HG03064 (cell line): ENCODE data around the gene PHACTR2.

ENCODE experiments used
- ATAC-seq: cut with Tn5 transposase; IDR thresholded peaks from one replicate; pipeline ENCODE4 v1.9.1; 2021; ENCODE audit warnings: low read depth; ENCODE audit not compliant: unreplicated experiment

PHACTR2 gene

DNA sequence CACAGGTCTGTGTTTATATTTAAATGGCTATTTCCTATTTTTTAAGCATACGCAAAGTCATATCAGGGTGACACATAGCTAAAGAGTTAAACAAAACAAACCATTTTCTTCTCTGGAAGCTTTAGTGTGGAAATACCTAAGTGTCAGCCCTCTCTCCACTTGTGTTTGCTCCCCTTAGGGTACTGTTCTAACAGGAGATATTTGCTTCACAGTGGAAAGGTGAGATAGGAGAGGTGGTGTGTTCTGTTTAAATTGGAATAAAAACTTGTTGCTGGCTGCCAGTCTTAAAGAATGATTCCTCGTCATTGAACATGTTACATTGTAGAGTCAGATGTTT, 18.9 kb downstream of the PHACTR2 start:
- no peak for ATAC-seq

DNA sequence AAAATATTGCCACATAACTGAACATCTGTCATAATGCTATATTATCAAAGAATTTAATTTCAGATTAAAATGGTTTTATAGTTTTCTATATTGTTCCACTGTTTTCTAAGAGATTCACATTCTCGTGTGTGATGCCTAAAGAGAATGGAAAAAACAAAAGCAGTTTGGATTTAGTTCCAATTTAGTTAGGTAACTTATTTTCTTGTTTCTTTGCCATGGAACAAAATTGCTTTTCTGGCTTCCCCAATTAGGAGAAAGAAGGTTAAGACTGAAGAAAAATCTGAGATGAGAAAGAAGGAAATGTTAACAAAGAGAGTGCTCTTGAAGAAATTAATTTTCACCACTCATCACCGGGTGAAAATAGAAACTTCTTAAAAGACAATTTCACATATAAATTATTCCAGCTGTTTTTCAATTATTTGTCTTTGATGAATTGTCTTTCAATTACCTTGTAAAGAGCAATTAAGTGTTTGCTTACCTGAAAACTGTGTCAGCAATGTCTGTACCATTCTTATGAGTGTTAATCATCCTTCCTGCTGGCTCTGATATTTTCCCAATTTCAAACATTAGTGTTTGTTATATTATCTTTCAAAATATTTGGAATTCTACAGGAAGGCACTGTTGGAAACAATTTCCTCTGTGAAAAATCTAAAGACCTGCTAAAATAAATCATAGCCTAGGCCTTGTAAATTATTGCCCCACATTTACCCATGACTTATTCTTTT, 19.5 kb downstream of the PHACTR2 start:
- no peak for ATAC-seq

DNA sequence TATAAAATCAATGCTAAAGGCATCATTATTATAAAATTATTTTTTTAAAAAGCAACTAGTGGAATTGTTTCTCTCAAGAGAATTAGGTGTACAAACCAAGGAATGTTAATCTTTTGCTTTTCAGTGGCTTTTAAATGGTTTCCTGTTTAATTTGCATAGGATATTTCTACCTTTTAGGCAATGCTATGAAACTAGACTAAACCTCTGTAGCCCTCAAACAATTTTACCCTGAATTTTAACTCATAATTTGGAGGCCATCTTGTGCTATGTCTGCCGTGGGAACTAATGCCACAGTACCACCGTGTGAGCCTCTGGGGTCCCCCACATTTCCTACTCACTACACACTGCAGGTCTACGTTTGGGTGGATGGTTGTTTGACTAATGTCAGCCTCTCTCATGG, 20.6 kb downstream of the PHACTR2 start:
- ATAC-seq, result no peak

DNA sequence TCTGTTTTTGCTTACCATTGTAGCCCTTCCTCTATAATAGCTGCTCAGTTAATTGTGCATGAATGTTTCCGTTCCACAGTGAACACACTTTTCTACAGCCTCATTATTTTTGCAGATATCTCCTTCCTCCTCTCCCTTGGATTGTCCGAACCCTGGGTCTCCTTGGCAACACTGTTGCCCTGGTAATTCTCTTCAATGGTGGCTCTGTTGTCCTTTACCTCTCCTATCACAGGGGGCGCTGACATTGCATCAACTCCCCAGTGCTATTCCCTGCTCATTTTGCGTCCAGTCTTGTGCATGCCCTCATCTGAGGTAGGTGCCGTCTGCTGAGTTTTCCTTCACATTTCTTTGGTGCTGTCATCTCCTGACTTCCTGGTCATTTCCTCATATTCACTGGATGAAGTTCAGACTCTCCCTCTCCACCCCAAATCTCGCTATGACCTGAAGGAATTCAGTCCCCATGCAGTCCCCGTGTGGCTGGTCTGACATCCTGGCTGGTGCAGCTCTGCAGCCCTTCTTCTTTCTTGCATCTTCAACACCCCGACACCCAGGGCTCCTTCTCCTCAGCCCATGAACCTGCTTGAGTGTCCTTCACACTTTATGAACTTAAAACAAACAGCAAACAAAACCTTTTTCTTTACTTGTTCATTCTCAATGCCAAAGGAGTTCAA, 21.1 kb downstream of the PHACTR2 start:
- no peak for ATAC-seq

DNA sequence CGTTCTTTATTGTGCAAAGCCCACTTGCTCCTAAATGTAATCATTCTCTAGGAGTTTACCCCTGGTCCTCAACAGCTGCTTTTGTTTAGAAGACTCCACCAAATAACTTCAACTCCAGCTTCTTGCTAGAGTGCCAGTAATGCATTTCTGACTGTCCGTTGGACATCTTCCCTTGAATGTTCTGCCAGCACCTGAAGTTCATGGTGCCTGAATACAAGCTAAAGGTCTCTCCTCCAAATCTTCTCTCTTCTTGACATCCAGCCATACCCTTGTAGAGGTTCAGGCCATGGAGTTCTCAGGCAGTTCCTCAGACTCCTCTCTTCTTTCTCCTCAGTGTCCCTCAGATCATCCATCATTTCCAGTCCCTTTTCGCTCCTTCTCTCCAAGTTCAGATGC, 21.7 kb downstream of the PHACTR2 start:
- no peak for ATAC-seq

DNA sequence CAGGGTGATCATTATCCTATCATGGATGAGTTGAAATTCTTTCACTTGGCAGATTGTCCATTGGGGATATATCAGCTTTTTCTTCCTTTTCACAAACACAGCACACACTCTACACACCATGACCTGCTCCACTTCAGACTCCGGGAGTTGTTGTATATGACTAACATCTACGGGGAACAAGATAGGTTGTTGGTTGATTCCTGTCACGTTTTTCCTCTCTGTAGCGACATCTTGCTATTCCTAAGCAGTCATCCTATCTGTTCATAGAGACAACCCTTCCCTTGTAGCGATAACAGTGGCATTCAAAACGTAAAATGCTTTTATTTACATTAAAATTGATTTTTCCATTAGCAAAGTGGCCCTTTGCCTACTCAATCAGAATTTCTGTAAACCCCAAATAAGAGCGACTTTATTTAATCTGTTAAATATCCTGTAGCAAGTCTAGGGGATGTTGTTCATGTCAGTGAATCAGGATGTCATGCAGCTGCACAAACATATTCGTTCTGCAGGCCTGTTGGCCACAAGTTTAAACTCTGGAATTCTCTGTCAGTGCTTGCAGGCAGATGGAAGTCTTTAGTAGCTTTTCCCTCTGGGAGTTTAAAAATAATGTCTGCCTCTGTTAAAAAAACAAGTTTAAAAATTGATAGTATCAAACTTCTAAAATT, 23.1 kb downstream of the PHACTR2 start:
- ATAC-seq, result no peak

DNA sequence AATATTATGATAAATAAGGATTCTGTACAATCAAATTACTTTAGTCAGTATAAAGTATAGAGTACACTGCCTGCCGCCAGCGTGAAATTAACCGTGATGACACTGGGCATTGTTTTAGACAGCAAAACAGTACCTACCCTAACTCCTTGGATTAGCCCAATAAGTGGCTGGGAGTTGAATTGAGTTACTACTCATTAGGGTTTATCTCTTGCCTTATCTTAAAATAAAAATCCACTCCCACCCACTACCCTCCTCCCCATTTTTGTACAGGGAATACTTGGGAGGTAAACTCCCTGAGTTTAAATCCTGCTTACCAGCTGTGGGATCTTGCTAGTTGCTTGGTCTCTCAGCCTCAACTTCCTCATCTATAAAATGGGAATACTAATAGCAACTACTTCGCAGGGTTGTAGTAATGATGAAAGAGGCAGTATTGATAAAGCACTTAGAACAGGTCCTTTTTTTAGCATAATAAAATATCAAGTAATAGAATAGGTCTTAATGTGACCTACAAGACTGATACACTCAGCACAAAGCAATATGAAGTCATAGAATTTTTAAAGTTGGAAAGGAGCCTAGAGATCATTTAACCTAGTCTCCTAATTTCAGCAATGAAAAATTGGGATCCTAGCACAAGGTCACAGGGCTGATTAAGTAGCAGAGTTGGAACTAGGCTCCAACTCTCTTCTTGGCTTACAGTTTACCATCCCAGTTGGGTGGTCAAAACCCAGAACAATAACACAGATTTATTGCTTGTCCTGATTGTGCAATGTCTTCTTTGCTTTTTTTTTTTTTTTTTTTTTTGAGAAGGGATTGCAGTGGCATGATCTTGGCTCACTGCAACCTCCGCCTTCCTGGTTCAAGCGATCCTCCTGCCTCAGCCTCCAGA, 23.8 kb downstream of the PHACTR2 start:
- no peak for ATAC-seq

DNA sequence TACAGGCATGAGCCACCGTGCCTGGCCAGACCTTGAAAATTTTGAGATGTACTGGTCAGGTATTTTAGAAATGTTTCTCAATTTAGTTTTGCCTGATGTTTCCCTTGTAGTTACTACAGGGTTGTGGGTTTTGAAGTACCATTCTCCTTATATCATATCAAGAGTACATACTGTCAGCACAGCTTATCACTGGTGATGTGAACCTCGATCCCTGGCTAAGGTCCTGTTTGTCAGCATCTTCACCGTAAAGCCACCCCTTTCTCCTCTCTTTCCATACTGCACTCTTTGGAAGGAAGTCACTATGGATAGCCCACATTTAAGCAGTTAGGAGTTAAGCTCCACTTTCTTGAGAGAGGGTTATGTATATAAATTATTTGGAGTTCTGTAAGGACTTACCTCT, 27.8 kb downstream of the PHACTR2 start:
- no peak for ATAC-seq

DNA sequence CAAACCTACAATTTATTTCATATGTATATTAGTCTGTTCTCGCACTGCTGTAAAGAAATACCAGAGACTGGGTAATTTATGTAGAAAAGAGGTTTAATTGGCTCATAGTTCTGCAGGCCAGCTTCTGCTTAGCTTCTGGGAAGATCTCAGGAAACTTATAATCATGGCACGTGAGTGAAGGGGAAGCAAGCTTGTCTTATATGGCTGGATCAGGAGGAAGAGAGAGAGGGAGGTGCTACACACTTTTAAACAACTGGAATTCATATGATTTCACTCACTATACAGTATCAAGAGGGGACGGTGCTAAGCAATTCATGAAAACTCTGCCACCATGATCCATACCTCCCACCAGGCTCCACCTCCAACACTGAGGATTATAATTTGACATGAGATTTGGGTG, 29.9 kb downstream of the PHACTR2 start:
- no peak for ATAC-seq

DNA sequence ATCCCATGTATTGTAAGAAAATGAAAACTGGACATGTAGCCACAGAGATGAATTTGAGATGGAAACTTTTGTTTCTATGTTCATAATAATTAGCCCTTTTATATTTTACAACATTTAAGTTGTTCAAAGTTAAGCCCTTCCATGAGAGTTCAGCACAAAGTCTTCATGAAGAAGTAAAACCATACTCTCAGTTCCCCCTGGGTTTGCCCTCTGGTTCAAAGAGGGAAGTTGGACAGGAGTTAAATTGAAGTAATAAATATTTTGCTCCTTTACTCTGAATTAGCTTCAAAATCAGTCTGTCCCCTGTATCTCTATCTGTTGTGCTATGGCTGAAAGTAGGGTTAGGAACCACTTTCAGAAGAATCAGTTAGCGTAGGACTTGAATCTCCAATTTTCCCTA, 31.1 kb downstream of the PHACTR2 start:
- ATAC-seq, result no peak

DNA sequence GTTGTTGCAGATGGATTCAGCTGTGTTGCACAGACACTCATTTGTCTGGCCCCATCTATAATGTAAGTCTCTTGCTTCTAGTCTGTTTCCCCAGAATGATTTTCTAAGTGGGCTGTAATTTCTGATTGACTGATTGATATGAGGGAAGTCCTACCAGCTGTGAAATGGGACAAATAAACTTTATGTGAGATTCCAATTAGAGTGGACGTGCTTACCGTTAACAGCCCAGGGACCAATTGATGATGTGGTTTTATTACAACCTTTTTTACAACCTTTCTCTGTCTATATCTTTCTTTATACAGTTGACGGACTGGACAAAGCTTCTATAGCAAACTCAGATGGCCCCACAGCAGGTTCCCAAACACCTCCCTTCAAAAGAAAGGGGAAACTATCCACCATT, 33.9 kb downstream of the PHACTR2 start:
- ATAC-seq, result no peak

DNA sequence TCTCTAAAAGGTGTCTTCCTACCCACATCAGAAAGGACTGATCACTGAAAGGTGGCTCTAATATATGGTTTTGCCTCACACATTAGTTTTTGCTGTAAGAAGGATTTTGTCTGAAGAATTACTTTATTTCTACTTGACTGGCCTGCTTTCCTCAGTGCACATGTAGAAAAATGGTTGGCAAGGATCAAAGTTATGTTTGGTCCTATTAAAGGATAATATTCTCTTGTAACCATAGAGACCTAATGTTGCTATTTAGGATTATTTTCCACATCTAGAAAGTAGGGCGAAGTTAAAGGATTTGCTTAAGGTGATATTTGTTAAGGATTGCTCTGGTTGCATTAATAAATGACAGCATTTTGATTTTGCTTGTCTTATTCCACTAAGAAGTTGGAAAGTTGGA, 40.7 kb downstream of the PHACTR2 start:
- no peak for ATAC-seq

DNA sequence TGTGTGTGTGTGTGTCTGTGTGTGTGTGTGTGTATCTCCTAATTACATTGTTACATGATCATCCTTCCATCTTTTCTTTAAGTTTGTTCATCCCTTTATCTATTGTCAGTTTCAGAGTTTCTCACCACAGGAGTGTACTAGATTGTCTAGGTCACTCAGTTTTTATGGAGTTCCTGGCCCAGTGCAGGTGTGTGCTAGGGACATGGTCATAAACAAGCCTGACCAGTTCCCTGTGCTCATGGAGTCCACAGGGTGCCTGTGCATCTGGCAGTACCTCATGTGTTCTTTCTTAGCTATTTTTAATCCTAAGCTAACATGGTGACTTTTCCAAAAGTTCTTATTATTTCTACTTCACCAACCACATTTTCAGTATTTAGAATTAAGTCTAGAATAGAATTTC, 43.9 kb downstream of the PHACTR2 start:
- no peak for ATAC-seq

DNA sequence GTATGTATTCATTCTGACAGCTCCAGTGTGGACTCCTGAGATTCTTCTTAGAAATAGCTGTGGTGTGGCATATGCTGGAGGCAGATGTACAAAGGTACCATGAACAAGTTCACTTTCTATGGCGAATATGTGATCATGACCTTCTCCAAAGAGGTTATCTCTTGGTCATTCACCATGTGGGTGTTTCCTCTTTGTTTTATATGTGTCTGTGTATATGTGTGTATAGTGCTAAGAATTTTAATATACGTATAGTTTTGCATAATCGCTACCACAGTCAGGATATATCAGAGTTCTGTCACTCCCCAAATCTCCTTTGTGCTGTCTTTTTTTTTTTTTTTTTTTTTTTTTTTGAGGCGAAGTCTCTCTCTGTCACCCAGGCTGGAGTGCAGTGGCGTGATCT, 47.1 kb downstream of the PHACTR2 start:
- no peak for ATAC-seq

DNA sequence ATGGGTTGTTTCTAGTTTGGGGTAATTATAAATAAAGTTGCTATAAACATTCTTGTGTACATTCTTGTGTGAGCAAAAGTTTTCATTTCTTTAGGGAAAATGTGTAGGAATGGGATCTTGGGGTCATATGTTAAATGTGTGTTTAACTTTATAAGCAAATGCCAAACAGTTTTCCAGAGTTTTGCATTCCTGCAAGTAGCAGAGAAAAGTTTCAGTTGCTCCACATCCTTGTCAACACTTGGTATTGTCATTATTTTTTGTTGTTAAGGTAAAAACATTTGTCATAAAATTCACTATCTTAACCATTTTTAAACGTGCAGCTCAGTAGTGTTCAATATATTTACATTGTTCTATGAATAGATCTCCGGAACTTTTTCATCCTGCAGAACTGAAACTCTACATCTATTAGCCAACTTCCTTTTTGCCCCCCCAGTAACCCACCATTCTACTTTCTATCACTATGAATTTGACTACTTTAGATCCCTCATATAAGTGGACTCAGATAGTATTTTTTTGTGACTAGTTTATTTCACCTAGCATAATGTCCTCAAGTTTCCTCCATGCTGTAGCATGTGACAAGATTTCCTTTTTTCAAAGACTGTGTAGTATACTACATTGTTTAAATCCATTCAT, 48.4 kb downstream of the PHACTR2 start:
- ATAC-seq, result no peak

DNA sequence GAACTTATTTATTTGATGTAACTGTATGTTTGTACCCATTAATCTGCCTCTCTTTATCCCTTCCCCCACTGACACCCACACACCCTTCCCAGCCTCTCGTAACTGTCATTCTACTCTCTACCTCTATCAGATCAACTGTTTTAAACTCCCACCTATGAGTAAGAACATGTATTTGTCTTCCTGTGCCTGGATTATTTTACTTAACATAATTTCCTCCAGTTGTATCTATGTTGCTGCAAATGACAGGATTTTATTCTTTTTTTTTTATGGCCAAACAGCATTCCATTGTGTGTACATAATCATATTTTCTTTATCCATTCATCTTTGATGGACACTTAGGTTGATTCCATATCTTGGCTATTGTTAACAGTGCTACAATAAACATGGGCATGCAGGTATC, 49.3 kb downstream of the PHACTR2 start:
- no peak for ATAC-seq

DNA sequence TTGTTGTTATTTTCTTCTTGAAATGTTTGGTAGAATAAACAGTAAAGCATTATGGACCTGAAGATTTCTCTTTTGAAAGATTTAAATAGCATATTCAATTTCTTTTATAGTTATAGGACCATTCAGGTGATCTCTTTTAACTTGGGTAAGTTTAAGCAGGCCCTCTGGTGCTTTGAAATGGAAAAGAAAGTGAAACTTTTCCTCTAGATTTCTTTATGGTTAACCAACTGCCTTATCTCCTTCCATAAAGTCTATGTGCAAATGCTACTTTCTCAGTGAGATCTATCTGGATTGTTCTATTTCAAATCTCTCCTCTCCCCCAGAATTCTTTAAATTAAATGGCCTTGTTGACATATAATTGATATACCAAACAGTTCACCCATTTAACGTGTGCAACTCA, 54.0 kb downstream of the PHACTR2 start:
- ATAC-seq, result no peak

DNA sequence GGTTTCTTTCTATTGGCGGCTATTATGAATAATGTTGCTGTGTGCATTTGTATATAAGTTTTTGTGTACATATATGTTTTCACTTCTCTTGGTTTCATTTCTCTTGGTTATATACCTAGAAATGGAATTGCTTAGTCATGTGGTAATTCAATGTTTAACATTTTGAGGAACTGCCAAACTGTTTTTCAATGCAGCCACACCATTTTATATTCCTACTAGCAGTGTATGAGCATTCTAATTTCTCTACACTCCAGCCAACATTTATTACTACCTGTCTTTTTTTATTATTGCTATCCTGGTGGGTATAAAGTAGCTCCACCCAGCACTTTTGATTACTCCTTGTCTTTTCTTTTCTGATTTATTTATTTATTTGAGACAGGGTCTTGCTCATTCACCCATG, 54.8 kb downstream of the PHACTR2 start:
- ATAC-seq, result no peak

DNA sequence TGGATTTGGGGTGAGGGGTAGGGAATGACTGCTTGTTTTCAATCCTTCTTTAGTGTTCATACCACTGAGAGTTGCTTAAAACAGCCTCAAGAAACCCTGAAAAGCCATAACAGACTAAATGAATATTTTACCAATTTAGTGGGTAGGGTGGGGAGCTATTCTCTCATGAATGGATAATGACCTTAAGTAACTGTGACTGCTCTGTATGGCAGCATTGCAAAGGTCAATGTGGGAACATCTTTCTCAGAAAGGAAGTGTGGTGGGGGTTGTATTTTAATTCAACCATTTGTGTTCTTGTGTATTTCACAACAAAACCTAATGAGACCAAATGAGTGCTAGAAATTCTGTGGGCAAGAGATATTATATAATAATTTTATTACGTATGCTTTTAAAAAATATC, 55.7 kb downstream of the PHACTR2 start:
- ATAC-seq, result no peak

DNA sequence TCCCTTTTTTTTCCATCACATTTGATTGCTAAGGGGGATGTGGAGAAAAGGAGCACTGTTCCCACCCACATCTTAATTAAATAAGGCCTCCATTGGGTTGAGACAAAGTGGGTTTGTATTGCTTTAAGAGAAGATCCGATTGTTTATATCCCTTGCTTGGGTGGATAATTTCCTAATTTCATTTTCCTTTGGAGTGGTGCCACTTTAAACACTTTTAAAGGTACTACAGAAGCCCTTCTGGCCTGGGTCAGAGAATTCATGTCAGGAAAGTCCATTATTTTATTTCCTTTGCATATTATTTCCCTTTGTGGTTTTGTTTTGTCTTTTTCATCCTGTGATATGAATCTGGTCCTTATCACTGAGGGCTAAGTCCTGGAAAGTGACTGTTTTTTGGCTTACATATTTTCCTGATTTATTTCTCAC, 56.9 kb downstream of the PHACTR2 start:
- ATAC-seq, result no peak
